Ovary (tissue), 9 donors: ENCODE results near the gene ARHGAP22. TPM values are rescaled to one million over a fixed set of nuclear protein-coding genes. Genes with fewer than 3 reads are reported as not detected.

ENCODE experiments used
- DNase-seq, 5 donors: peaks; one replicate each; pipeline ENCODE4 v3.0.0-alpha.2; 2019 to 2020
- H3K27ac ChIP-seq, 2 donors: fragments of 200-600 bp; one replicate each; pipeline versions ENCODE4 v1.5.1 to v1.8.0; 2019 to 2022
- H3K27me3 ChIP-seq: fragments of 200-600 bp; one replicate; pipeline ENCODE4 v1.8.0; 2022
- H3K36me3 ChIP-seq: fragments of 200-600 bp; sonication (generic); one replicate; pipeline ENCODE4 v1.5.1; 2019
- H3K4me1 ChIP-seq: one replicate; pipeline ENCODE4 v1.8.1; 2013; ENCODE audit warnings: mild to moderate bottlenecking, moderate library complexity; ENCODE audit not compliant: insufficient read depth
- H3K4me3 ChIP-seq: fragments of 200-600 bp; sonication (generic); one replicate; pipeline ENCODE4 v1.5.1; 2017
- H3K9me3 ChIP-seq, 2 donors: fragments of 200-600 bp in 1 of 2; sonication (generic) in 1 of 2; one replicate each; pipeline versions ENCODE4 v1.5.1 to v1.8.1; 2013 to 2019; ENCODE audit warnings: mild to moderate bottlenecking in 1 of 2, moderate library complexity in 1 of 2
- CTCF ChIP-seq, 3 donors: fragments of 450-650 bp in 2 of 3; fragments of 200-600 bp in 1 of 3; IDR thresholded peaks; one replicate each; pipeline versions ENCODE4 v1.5.1 to v1.8.0; 2016 to 2022; ENCODE audit warnings: antibody characterized with exemption in 3 of 3, mild to moderate bottlenecking in 1 of 3
- EP300 ChIP-seq: sonication (generic); formaldehyde crosslinking; IDR thresholded peaks from one replicate; pipeline ENCODE4 v1.6.1; 2017; ENCODE audit warnings: antibody characterized with exemption
- POLR2A ChIP-seq: fragments of 450-650 bp; IDR thresholded peaks from one replicate; pipeline ENCODE4 v1.6.1; 2017; ENCODE audit warnings: antibody characterized with exemption, mild to moderate bottlenecking, moderate library complexity
- WGBS, 3 donors: extraction: QIAGEN DNeasy Blood & Tissue Kit in 1 of 3; methylation state at CpG; one replicate each; pipeline versions ENCODE4 v1.1.5 to v1.1.7; 2013 to 2017; 5-methylcytosine and 5-hydroxymethylcytosine counted together
- intact Hi-C, 4 donors: fragments of 100-400 bp; cut with DNase I; formaldehyde crosslinking; loops; one replicate each; pipeline versions ENCODE4 v1.11.0 to v1.15.1; 2022 to 2023
- polyA plus RNA-seq, 2 donors: library from polyadenylated mRNA; stranded (reverse); fragments of 200-250 nt in 1 of 2; fragments of 350-450 nt in 1 of 2; fragmentation: Illumina TruSeq in 1 of 2; extraction: RNeasy Lipid Tissue Mini Kit (QIAGEN cat#74804) in 1 of 2; gene quantifications; one replicate each; pipeline ENCODE4 v1.2.3, GENCODE V29; 2013 to 2014
- total RNA-seq, 7 donors: library from RNA; depleted of rRNA in 2 of 7; stranded (reverse); fragments of >200 nt in 2 of 7; fragmentation: NEBNext Ultra II Directional in 3 of 7; extraction: Animal tissue kit (Norgen Biotek cat#: 25700) in 3 of 7; gene quantifications; one replicate each; pipeline versions ENCODE4 v1.1.0 to v1.2.4, GENCODE V29; 2016 to 2023
- donor health status: DM: no; HTN: no; CAD: no; lungs with moderate emphysema.
- donor health status: DM: no; HTN: no; CAD: no.
- donor health status: Bipolar disorder and iron deficiency.
- donor health status: DM: yes; HTN: yes; CAD: no.
- donor health status: DM: no; HTN: no; CAD: no.
- donor health status: DM: yes; HTN: yes; CAD: no.

Gene ARHGAP22
- total and polyA plus RNA-seq, 9 donors, result 3.9 to 14.3 (median 5.7) TPM

GRCh38 chr10:48608279-48608681 lies 3.4 kb upstream of the ARHGAP22 start:
- intact Hi-C loops, result no loop called here
- no peak for DNase-seq
- H3K4me3 ChIP-seq, result no peak overlapping the region
- H3K36me3 ChIP-seq, result no peaks in the 10 kb centered on the region
- 63 to 79% (median 67%) methylated on average over 3 of the region's 3 CpGs for WGBS, 3 donors
- peaks cover 7% of the 10 kb centered on the region for H3K4me1 ChIP-seq
- H3K9me3 ChIP-seq, result no peaks in the 10 kb centered on the region
- TF ChIP-seq CTCF (IDR thresholded peaks at IDR 0.05), result no peak
- no peak for TF ChIP-seq EP300
- no peak overlapping the region for H3K27ac ChIP-seq
- H3K27me3 ChIP-seq, result no peaks in the 10 kb centered on the region

- Histone ChIP-seq H3K9me3 (no peaks in the 10 kb centered on the region), H3K36me3 (no peaks in the 10 kb centered on the region), H3K4me1 (peaks cover 7% of the 10 kb centered on the region), H3K4me3 (no peak overlapping the region), H3K27ac (no peak overlapping the region), H3K27me3 (no peaks in the 10 kb centered on the region)
- WGBS, 3 donors, result 62 to 72% (median 63%) methylated on average over 6 of the region's 6 CpGs
- no peak for DNase-seq
- intact Hi-C loops, result no loop called here
- TF ChIP-seq EP300, result no peak
- no peak for TF ChIP-seq CTCF (IDR thresholded peaks at IDR 0.05)
- no peak for TF ChIP-seq POLR2A
Observed at GRCh38 chr10:48607356-48608278, 2.7 kb upstream of the ARHGAP22 start.

- 71 to 85% (median 77%) methylated on average over 8 of the region's 8 CpGs for WGBS, 3 donors
- intact Hi-C loops, result no loop called here
Observed at GRCh38 chr10:48606530-48607355, 1.9 kb upstream of the ARHGAP22 start.

More at GRCh38 chr10:48606530-48607355, 1.9 kb upstream of the ARHGAP22 start:
- H3K36me3 ChIP-seq, result no peaks in the 10 kb centered on the region
- H3K27ac ChIP-seq, result no peak overlapping the region
- TF ChIP-seq POLR2A (no peak), EP300 (no peak), CTCF (IDR thresholded peaks at IDR 0.05) (no peak)
- H3K4me3 ChIP-seq, result no peak overlapping the region
- no peak for DNase-seq
- peaks cover 7% of the 10 kb centered on the region for H3K4me1 ChIP-seq
- H3K27me3 ChIP-seq, result no peaks in the 10 kb centered on the region
- H3K9me3 ChIP-seq, result no peaks in the 10 kb centered on the region
